Activated naive CD4-positive, alpha-beta T cell treated with anti-CD3 and anti-CD28 coated beads for 36 hours (primary cell): Measurements from ENCODE around the gene CYP19A1. TPM values are rescaled to one million over a fixed set of nuclear protein-coding genes. Genes with fewer than 3 reads are reported as not detected.
"Not testable (repeated sequence)": the region's sequence is repeated elsewhere in the genome, so short reads cannot be mapped to it uniquely, and the experiment has no call there.

ENCODE experiments used
- CTCF ChIA-PET: fragments of 350-600 bp; sonication (Branson Sonifier 250); formaldehyde crosslinking; loops from one replicate; lab custom pipeline; 2021; ENCODE audit warnings: antibody characterized with exemption; lab: Charles Lee
- DNase-seq: peaks from one replicate; pipeline ENCODE4 v3.0.0-alpha.2; 2020
- H3K27ac Mint-ChIP-seq: one replicate; pipeline ENCODE4 v1.8.0; 2021; ENCODE audit warnings: mild to moderate bottlenecking, mixed read lengths
- H3K27me3 Mint-ChIP-seq: one replicate; pipeline ENCODE4 v1.8.0; 2021; ENCODE audit warnings: low read depth, mixed read lengths
- H3K36me3 Mint-ChIP-seq: one replicate; pipeline ENCODE4 v1.8.0; 2021; ENCODE audit warnings: low read depth, mixed read lengths
- H3K4me1 Mint-ChIP-seq: one replicate; pipeline ENCODE4 v1.8.0; 2021; ENCODE audit warnings: low read depth, mixed read lengths
- H3K4me3 Mint-ChIP-seq: one replicate; pipeline ENCODE4 v1.8.0; 2021; ENCODE audit warnings: mild to moderate bottlenecking, moderate library complexity, mixed read lengths
- H3K9me3 Mint-ChIP-seq: one replicate; pipeline ENCODE4 v1.8.0; 2021; ENCODE audit warnings: mixed read lengths
- intact Hi-C: fragments of 100-400 bp; cut with micrococcal nuclease; formaldehyde crosslinking; loops from one replicate; pipeline ENCODE4 v1.15.1; 2023
- total RNA-seq, 2 experiments: library from RNA; stranded (reverse); gene quantifications; one replicate each; pipeline ENCODE4 v1.2.3, GENCODE V29; 2021

Gene CYP19A1
- total RNA-seq, 2 experiments from 2014 or later = not detected

DNA sequence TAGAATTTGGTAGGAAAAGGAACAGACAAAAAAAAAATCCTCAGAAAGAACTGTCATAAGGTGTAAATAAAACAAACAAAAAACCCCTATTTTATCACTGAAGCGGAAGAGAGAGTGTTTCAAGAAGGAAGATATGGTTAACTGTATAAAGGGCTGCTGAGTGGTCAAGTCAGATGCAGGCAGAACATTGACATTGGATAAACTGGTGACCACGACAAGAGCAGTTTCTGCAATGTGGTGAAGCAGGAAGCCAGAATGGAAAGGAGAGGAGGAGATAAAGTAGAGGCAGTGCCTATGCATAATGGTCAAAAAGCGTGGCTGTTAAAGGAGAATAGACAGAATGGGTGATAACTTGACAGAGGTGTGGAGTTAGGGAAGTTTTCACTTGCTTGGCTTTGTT is 75.3 kb downstream of the CYP19A1 start:
- Mint-ChIP-seq H3K36me3 (no peaks in the 10 kb centered on the region), H3K27ac (no peak overlapping the region), H3K27me3 (peaks cover 17% of the 10 kb centered on the region), H3K4me1 (peaks cover 4% of the 10 kb centered on the region), H3K4me3 (no peak overlapping the region), H3K9me3 (no peaks in the 10 kb centered on the region)
- intact Hi-C loops = no loop called here
- CTCF ChIA-PET = no interaction called here
- no peak for DNase-seq

DNA sequence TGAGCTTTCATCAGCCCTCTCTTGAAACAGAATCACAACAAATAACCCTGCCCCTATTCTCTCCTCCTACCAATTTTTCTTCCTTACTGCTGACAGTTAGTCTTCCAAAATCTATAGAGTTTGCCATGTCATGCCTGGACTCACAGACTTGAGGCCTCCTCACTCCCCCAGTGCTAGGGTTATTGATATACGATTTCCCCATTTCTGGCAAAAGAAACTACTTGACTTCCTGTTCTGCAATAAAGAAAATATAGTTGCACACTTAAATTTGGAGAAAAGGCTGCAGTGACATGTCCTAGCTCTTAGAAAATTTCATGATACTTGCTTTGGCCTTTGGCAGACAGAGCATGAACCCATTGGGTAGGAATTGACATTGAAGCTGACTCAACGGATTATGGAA is 75.9 kb downstream of the CYP19A1 start:
- Mint-ChIP-seq H3K36me3 (no peaks in the 10 kb centered on the region), H3K4me1 (peaks cover 3% of the 10 kb centered on the region), H3K9me3 (no peaks in the 10 kb centered on the region), H3K27me3 (peaks cover 11% of the 10 kb centered on the region), H3K27ac (no peak overlapping the region), H3K4me3 (no peak overlapping the region)
- intact Hi-C loops = no loop called here
- CTCF ChIA-PET = no interaction called here
- DNase-seq = no peak

DNA sequence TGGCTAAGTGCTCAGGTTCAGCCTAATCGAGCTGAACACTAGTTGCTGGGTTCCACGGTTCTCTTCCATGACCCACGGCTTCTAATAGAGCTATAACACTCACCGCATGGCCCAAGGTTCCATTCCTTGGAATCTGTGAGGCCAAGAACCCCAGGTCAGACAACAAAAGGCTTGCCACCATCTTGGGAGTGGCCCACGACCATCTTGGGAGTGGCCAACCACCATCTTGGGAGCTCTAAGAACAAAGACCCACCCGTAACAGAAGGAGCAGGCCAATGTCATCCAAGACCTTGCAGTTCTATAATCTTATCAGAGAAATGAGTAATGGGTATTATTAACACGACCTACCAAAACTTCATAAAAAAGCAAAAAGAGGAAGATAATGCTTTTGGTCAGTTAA is 77.3 kb downstream of the CYP19A1 start:
- H3K4me1 Mint-ChIP-seq, H3K27me3 Mint-ChIP-seq, H3K9me3 Mint-ChIP-seq, H3K27ac Mint-ChIP-seq, H3K4me3 Mint-ChIP-seq, H3K36me3 Mint-ChIP-seq, CTCF ChIA-PET, intact Hi-C loops, DNase-seq: not testable (repeated sequence)

DNA sequence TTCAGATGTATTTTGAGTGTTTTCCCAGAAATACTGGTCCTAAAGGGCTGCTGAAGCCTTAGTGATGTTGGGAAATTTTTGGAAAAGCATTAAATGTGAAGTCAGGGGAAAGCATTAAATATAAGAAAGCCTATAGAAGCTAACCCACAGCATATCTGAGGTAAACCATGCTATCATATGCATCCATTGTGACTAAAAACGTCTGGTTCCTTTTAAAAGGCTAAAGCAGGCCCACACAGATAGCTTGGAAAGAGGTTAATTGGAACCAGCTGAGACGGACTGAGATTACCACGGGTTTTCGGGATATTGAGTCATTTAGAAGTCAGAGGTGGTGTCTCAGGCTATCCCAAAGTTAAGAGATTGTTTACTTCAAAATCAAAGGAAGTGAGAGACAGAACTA is 78.2 kb downstream of the CYP19A1 start:
- H3K4me1 Mint-ChIP-seq = no peaks in the 10 kb centered on the region
- H3K9me3 Mint-ChIP-seq = no peaks in the 10 kb centered on the region
- CTCF ChIA-PET = no interaction called here
- intact Hi-C loops = no loop called here
- H3K4me3 Mint-ChIP-seq = no peak overlapping the region
- no peaks in the 10 kb centered on the region for H3K36me3 Mint-ChIP-seq
- H3K27me3 Mint-ChIP-seq = no peaks in the 10 kb centered on the region
- DNase-seq = no peak
- H3K27ac Mint-ChIP-seq = no peak overlapping the region

DNA sequence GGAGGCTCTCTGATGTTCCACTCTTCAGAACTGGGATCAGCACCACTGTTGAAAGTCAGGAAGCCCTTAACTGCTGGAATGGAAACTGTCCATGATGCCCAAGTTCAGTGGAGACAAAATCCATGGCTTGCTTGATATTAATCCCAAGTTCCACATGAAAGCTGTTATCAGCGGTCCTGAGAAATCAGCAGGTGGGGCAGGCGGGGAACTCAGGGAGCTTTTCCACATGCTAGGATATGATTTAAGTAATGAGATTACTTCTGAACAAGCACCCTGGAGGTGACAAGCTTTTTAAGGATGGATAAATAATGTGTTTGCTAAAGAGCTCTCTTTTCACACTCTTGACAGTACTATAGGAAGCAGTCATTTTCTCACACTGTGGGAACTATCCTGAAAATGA is 82.9 kb downstream of the CYP19A1 start:
- CTCF ChIA-PET = interaction anchor here (0.7 to 1.5 kb wide), 2 partner anchors 57 to 93 kb away, joined by 3 to 6 read pairs; no protein-coding TSS in a partner anchor
- Mint-ChIP-seq H3K4me3 (no peak overlapping the region), H3K36me3 (no peaks in the 10 kb centered on the region), H3K27ac (no peak overlapping the region), H3K9me3 (no peaks in the 10 kb centered on the region), H3K27me3 (peaks cover 2% of the 10 kb centered on the region), H3K4me1 (no peaks in the 10 kb centered on the region)
- intact Hi-C loops = no loop called here
- DNase-seq = no peak

DNA sequence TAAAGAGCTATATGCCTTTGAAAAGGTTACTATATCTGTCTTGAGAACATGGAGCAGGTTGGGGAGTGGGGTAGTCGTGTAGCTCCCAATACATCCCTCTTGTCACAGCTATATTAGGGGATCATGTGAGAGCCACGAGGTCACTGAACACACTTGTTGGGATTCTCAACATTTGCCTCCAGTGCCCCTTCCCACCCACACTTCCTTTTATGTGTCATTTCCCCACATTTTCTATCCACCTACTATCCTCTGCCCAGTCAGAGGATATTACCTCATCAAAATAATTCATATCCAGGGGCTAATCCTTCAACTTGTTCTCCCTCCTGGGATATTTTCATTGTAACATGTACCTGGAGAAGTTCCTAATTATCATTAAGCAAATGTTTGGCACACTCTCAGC is 85.0 kb downstream of the CYP19A1 start:
- DNase-seq = no peak
- Mint-ChIP-seq H3K4me1 (no peaks in the 10 kb centered on the region), H3K27ac (no peak overlapping the region), H3K36me3 (no peaks in the 10 kb centered on the region), H3K4me3 (no peak overlapping the region), H3K9me3 (no peaks in the 10 kb centered on the region), H3K27me3 (peaks cover 8% of the 10 kb centered on the region)
- intact Hi-C loops = no loop called here
- CTCF ChIA-PET = no interaction called here

DNA sequence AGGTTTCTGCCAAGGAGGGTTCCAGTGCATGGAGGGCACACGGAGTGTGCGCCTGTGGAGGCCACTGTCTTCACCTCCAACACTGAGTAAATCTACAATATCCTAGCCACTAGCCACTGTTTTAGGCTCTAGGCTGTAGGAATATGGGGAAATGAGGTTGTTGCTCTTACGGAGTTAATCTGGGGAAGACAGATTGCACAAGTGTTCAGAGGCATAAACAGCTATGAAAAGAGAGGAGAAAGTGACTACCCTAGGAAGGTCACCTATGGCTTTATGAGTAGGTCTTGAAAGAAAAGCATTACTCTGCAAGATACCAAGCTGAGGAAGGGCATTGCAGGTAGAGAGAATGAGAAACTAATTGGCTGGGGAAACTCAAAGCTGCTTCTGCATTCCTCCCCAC is 85.7 kb downstream of the CYP19A1 start:
- intact Hi-C loops = no loop called here
- no peak for DNase-seq
- Mint-ChIP-seq H3K27me3 (peaks cover 8% of the 10 kb centered on the region), H3K27ac (no peak overlapping the region), H3K9me3 (no peaks in the 10 kb centered on the region), H3K36me3 (no peaks in the 10 kb centered on the region), H3K4me3 (no peak overlapping the region), H3K4me1 (no peaks in the 10 kb centered on the region)
- CTCF ChIA-PET = no interaction called here

DNA sequence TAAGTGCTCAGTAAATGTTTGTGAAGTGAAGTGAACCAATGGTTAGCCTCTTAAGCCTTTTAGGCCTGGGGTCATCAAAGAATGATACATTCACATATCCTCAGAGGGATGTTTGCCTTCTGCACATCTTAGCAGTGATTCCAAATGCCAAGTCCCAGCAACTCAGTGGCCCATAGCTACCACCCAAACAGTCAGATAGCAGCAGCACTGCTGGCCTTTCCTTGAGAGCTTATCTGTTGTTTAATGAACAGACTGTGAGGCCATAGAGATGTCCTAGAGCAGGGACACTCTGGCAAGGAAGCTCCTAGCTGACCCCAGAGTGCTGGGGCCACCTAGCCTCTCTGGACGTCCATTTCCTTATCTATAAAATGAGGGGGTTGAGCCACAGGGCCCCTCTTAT is 86.8 kb downstream of the CYP19A1 start:
- intact Hi-C loops = no loop called here
- Mint-ChIP-seq H3K4me1 (no peaks in the 10 kb centered on the region), H3K36me3 (no peaks in the 10 kb centered on the region), H3K27ac (no peak overlapping the region), H3K27me3 (peaks cover 12% of the 10 kb centered on the region), H3K4me3 (no peak overlapping the region), H3K9me3 (no peaks in the 10 kb centered on the region)
- DNase-seq = no peak
- CTCF ChIA-PET = interaction anchor here (0.6 kb wide), 1 partner anchor 291 kb away, joined by 3 read pairs; no protein-coding TSS in a partner anchor

DNA sequence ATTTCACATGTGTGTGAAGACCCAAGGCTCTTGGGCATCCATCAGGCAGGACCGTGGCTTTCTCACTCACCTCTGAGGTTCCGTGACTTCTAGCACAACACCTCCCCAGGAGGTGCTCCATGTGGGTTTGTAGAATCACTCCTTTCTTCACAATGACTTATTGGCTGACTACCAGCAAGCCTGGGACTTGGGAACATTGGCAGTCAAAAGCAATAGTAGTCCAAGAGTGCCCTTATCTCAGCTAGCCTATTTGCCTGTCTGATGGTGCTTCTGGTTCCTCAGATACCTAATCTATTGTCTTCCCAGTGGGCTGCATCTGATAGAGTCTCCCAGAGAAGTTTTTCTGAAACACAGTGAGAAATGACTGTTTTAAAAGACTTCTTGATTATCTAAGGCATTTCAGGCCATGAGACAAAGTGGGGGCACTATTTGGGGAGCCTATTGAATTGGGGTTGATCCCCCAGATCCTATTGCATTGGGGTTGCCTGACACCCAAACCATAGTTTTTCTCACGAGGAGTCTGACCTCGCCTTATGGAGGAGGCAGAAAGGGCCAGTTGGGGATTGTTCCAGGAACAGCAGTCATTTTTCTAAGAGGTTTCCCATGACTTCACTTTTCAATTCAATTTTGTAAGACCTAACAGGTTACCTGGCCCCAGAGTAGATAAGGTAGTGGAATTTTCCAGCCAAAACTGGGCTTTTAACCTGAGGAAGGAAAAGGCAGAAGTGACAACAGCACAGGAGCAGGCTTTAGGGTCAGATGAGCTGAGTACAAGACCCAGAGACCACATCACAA is 88.0 kb downstream of the CYP19A1 start:
- Mint-ChIP-seq H3K4me3 (no peak overlapping the region), H3K36me3 (no peaks in the 10 kb centered on the region), H3K27ac (no peak overlapping the region), H3K4me1 (no peaks in the 10 kb centered on the region), H3K9me3 (no peaks in the 10 kb centered on the region), H3K27me3 (peaks cover 12% of the 10 kb centered on the region)
- CTCF ChIA-PET = no interaction called here
- DNase-seq = no peak
- intact Hi-C loops = no loop called here

DNA sequence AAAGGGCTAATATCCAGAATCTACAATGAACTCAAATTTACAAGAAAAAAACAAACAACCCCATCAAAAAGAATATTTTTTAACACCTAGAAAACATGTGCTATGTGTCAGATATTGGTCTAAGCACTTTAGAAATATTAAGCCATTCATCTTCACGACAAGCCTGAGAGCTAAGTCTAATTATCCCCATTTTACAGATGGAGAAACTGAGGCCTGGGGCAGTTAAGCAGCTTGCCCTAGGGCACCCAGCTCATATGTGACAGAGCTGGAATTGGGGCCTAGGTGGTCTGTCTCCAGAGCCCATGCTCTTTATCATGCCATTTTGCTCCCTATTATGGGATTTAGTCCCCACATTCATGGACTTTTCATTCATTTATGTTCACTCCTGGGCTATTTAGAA is 92.8 kb downstream of the CYP19A1 start:
- no peaks in the 10 kb centered on the region for H3K36me3 Mint-ChIP-seq
- peaks cover 8% of the 10 kb centered on the region for H3K4me1 Mint-ChIP-seq
- DNase-seq = no peak
- H3K4me3 Mint-ChIP-seq = no peak overlapping the region
- CTCF ChIA-PET = no interaction called here
- intact Hi-C loops = no loop called here
- H3K27me3 Mint-ChIP-seq = peaks cover 10% of the 10 kb centered on the region
- H3K27ac Mint-ChIP-seq = no peak overlapping the region
- no peaks in the 10 kb centered on the region for H3K9me3 Mint-ChIP-seq

DNA sequence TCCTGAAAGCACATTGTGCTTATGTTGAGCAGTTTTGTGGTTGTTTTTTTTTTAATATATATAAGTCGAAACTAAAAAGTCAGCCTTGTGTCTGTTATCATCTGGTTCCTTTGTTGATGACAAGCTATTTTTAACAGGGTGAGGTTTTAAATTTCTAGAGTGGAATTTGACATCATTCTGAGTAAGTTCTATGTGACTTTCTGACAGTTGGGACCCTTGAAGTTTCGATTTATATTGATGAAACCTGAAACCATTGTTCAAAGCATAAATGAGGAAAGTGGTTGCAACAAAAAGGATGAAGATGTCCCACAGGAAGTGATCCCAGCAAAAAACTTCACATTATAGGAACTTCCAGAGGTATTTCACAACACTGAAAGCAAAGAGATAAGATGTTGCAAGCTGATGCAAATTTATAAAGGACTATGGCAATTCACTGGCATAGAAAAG is 94.0 kb downstream of the CYP19A1 start:
- no peak for DNase-seq

DNA sequence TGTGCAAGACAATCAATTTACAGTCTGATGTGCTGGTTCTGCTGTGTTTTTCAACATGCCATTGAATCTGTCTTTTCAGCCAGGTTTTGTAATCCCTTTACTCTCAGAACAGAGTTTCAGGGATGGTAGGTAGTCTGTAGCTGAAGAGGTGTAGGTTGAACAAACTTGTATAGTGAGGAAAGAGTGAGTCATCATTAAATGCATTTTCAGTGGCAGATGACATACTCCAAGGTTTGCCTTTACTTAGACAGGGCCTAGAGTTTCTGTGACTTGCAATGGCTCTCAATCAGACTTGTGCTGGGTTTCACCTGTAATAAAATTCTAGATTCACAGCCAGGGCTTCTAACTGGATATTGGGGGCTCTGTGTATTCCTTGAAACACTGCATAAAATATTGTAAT is 94.6 kb downstream of the CYP19A1 start:
- Mint-ChIP-seq H3K27me3 (peaks cover 15% of the 10 kb centered on the region), H3K36me3 (no peaks in the 10 kb centered on the region), H3K9me3 (no peaks in the 10 kb centered on the region), H3K4me3 (no peak overlapping the region), H3K27ac (no peak overlapping the region), H3K4me1 (peaks cover 8% of the 10 kb centered on the region)
- CTCF ChIA-PET = no interaction called here
- intact Hi-C loops = no loop called here
- no peak for DNase-seq

More for the DNA sequence above, 94.0 kb downstream of the CYP19A1 start:
- CTCF ChIA-PET = no interaction called here
- peaks cover 8% of the 10 kb centered on the region for H3K4me1 Mint-ChIP-seq
- H3K4me3 Mint-ChIP-seq = no peak overlapping the region
- H3K36me3 Mint-ChIP-seq = no peaks in the 10 kb centered on the region
- intact Hi-C loops = no loop called here
- H3K9me3 Mint-ChIP-seq = no peaks in the 10 kb centered on the region
- peaks cover 14% of the 10 kb centered on the region for H3K27me3 Mint-ChIP-seq
- H3K27ac Mint-ChIP-seq = no peak overlapping the region

DNA sequence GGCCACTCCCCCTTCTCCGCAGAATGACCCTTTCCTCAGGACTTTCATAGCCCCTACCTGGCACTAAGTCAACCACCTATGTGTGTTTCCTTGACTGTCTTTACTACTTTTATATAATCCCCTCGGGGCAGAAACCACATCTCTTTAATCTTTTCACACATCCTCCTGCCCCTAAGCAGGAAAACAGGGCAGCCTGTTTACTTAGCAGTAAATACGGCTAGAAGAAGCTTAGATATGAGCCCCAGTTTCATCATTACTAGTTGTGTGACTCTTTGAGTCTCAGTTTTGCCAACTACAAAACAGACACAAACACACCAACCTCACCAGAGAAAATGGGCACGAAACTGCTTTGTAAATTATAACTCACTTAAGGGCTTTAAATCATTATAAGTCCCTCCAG is 98.3 kb downstream of the CYP19A1 start:
- no peak for DNase-seq
- Mint-ChIP-seq H3K9me3 (no peaks in the 10 kb centered on the region), H3K27ac (no peak overlapping the region), H3K27me3 (peaks cover 12% of the 10 kb centered on the region), H3K36me3 (no peaks in the 10 kb centered on the region), H3K4me3 (no peak overlapping the region), H3K4me1 (peaks cover 8% of the 10 kb centered on the region)
- CTCF ChIA-PET = no interaction called here
- intact Hi-C loops = no loop called here
